Raji (cell line): ENCODE data around the gene NACA.

Experiments
- POLR2A ChIP-seq: IDR thresholded peaks from 2 replicates; pipeline ENCODE4 v1.6.1; 2011; ENCODE audit warnings: low read depth, low read length, control low read depth; ENCODE audit not compliant: insufficient read depth

The NACA gene

DNA sequence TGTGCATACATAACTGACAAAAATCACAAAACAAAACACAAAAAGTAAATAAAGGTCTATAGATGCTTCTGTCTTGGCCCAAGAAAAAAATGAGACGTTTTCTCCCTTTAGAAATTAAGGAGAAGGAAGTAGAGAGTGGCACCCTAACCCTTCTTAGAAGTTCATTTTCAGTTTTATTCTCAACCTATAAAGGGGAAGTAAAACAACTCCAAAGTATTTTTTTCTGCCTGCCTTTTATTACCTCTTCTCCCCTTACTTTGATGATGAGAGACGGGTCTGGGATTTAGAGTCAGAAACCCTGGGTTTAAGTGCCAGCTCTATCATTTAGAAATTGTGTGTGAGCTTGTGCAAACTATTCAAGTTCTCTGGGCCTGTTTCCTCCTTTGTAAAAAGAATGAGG is 24.3 kb upstream of the NACA start:
- no peak for TF ChIP-seq POLR2A

DNA sequence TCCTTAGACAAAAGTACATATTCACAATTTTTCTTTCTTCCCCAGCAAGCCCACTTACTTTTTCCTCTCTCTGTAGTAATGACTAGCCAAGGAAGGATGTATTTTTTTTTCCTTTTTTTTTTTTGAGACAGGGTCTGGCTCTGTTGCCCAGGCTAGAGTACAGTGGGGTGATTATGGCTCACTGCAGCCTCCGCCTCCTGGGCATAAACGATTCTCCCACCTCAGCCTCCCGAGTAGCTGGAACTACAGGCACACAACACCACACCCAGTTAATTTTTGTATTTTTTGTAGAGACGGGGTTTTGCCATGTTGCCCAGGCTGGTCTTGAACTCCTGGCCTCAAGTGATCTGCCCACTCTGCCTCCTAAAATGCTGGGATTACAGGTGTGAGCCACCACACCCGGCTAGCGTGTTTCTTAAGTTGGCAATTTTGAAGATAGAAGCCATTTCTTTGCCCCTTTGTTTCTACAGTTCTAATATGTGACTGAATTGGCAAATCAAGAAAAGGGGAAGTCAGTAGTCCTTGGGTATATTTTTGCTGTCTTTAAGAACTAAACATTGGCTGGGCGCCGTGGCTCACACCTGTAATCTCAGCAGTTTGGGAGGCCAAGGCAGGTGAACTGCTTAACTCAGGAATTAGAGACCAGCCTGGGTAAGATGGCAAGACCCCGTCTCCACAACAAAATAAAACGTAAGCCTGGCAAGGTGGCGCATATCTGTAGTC is 3.2 kb upstream of the NACA start:
- TF ChIP-seq POLR2A, result no peak

DNA sequence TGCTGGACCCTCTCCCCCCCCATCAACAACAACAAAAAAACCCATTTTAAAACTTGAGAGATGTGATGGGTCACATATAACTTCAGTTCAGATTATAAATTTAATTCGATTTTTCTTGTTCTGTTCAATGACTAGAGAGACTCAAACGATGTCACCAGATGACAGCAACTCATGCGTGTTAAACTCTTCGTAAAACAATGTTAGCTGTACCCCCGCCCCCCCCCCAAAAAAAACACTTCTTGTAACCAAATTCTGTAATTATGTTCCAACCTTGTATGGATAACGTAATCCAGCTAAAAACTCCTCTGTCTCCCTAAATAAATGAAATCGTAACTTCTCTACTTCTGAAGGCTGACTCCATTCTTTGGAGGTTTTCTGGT is 614 bp upstream of the NACA start:
- TF ChIP-seq POLR2A, result no peak

DNA sequence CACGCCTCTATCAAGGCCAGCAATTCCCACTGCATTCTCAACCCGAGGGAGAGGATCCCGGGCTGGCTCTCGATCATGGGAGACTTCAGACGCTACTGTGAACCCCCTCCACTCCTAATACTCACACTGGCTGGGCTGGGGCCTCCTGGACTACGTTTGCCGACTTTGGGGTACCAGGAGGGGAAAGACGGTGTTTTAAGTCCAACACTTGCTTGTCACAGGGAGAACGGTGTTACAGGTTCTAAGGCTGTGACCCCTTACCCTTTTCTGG is 463 bp downstream of the NACA start:
- TF ChIP-seq POLR2A, result no peak

DNA sequence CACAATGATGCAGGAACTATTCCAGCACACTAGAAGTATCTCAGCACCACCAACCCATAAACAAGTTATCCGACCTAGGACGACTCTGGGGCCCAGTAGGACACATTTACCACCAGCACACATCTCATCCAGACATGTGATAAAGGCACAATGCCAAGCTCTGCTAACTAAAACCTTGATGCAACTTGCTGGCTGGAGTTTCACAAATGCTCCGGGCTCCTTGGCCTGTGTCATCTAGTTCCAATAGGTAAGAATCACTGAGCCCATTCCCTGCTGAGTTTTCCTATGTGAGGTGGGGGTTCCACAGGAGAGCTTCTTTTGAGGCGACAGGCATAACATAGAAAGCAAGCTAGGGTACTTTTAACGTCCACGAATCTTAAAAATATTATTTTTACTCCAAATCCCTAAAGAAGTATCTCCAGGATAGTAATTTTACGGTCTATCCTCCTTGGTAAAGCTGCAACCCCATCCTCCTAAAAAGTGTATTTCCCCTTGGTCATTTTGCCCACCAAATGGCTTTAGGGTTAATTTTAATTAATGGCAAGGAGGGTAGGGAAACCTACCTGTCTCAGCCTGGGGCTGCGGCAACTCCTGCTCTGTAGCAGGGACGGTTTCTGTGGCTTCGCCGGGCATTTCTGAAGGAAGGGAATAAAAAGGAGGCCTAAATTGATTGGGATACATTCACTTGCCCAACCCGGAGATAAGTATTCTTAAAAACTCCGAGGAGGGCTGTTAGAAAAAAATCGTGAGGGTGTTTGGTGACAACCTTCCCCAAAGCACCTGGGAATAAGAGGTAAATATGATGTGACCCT is 1.0 kb downstream of the NACA start:
- TF ChIP-seq POLR2A, result no peak

DNA sequence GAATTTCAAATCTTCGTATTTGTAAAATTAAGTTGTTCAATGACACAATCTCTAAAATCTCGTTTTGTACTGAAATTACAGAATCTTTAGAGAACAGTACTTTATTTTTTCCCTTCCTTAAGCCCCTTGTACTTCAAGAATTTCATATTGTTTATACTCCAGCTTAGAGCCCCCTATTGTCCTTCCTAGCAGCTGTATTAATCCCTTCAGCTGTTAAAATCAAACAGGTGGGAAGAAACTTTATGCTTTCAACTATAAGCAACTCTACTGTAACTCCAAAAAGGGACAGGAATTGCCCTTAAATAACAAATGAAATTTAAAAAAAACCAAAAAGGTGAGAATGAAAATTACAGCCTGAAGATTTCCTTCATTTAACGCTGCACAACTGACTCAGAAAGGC is 1.7 kb downstream of the NACA start:
- TF ChIP-seq POLR2A, result no peak

DNA sequence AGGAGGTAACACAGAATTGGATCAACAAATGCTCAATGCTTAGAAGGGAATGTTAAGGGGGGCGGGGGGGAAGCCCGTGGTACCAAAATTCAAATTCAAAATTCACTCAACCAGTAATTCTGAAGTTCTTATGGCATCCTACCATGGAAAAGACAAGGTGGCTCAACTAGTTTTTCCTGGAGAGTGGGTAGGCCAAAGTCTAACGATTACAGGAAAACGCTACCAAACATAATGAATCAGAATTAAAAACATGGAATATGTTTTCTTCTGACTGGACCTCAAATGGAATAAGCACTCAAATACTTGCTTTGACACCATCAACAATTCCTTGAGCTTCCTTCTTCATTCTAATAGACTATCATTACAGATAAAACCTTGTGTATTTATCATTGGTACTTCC is 2.3 kb downstream of the NACA start:
- no peak for TF ChIP-seq POLR2A

DNA sequence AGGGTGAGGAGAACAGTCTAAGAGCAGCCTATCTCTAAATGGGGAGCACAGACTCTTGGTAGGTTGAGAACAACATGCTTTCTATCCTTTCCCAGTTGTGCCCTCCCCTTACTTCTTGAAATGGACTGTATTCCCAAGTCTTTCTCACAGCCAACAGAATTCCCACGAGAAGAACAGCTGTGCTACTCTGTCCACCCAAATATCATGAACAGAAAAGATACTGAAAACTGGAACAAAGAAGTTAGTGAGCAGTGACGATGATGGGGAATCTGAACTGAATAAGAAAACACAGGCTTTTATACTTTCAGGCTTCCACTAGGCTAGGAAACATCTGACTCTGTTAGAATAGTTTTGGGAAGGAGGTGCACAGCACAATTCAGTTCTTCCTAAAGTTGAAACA is 3.4 kb downstream of the NACA start:
- no peak for TF ChIP-seq POLR2A

DNA sequence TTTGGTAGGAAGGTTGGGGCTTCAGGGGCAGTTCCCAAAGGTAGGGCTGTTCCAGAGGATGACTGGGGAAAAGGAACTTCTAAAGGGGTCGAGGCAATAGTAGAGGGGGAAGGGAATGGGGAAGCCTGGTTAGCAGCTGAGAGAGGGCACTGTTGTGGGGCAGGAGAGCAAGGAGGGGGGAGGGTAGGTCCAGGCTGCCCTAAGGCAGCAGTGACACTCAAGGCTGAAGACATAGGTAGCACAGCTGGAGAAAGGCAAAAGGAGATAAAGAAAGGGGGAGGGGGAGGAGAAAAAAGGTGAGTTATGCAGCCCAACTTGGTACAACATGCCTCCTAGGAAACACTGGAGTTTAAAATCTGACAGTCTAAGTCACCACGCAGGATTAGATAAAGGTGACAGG is 3.9 kb downstream of the NACA start:
- TF ChIP-seq POLR2A, result no peak

DNA sequence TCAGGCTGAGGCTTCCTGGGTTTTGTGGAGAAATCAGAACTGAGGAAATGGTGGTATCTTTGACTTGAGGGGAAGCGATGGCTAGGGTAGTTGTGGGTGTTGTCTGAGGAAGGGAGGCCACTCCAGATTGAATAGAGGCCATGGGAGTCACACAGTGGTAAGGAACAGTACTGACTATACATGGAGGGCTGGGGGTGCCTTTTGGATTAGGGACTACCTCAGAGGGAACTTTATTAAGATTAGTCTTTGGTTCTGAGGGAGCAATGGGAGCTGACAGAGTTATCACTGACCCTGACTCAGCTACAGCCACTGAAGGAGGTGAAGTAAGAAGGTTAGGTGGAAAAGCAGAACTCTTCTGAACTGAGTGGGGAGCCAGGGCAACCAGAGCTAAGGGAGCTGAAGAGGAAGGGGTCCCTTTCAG is 4.4 kb downstream of the NACA start:
- no peak for TF ChIP-seq POLR2A

DNA sequence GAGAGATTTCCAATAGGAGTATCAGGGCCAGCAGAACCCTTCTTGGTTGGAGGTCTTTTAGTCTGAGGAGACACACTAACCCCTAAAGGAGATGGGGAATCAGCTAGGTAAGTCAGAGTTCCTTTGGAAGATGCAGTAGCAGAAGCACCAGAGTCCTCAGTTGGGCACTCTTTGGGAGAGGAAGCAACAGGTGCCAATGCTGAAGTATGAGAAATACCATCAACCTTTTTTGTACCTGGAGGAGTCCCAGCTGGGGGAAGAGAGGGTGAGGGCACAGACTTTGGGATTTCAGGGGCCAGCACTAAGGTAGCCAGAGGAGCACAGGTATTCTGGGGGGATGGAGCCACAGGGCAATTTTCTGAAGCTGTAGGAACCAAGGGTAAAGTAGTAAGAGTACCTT is 6.0 kb downstream of the NACA start:
- TF ChIP-seq POLR2A, result no peak

DNA sequence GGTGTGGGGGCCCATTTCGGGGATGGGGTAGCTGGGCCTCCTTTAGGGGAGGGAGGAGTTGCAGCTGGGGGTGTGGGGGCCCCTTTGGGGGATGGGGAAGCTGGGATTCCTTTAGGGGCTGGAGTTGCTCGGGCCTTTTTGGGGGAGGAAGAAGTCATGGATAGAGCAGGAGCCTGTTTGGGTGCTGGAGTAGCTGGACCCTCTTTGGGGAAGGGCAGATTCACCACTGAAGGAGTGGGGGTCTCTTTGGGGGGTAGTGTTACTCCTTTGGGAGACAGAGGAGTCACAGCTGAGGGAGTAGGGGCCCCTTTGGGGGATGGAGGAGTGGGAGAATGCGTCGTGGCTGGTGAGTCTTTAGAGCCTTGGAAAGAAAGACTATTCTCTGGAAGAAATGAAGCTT is 6.5 kb downstream of the NACA start:
- TF ChIP-seq POLR2A, result no peak

DNA sequence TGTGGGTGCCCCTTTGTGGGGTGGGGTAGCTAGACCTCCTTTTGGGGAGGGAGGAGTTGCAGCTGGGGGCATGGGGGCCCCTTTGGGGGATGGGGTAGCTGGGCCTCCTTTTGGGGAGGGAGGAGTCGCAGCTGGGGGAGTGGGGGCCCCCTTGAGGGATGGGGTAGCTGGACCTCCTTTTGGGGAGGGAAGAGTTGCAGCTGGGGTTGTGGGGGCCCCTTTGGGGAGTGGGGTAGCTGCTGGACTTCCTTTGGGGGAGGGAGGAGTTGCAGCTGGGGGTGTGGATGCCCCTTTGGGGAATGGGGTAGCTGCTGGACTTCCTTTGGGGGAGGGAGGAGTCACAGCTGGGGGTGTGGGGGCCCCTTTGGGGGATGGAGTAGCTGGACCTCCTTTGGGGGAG is 7.0 kb downstream of the NACA start:
- TF ChIP-seq POLR2A, result no peak

DNA sequence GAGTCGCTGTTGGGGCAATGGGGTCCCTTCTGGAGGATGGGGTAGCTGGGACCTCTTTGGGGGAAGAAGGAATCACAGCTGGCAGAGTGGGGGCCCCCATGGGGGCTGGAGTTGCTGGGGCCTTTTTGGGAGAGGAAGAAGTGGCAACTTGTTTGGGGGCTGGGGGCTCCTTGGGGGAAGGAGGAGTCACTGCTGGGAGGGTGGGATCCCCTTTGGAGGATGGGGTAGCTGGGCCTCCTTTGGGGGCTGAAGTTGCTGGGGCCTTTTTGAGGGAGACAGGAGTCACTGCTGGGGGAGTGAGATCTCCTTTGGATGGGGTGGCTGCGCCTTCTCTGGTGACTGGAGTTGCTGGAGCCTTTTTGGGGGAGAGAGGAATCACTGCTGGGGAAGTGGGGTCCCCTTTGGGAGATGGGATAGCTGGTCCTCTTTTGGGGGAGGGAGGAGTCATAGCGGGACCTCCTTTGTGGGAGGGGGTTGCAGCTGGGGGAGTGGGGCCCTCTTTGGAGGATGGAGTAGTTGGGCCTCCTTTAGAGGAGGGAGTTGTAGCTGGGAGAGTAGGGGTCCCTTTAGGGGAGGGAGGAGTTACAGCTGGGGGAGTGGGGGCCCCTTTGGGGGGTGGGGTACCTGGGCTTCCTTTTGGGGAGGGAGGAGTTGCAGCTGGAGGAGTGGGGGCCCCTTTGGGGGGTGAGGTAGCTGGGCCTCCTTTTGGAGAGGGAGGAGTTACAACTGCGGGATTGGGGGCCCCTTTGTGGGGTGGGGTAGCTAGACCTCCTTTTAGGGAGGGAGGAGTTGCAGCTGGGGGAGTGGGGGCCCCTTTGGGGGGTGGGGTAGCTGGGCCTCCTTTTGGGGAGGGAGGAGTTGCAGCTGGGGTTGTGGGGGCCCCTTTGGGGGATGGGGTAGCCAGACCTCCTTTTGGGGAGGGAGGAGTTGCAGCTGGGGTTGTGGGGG is 7.9 kb downstream of the NACA start:
- no peak for TF ChIP-seq POLR2A

DNA sequence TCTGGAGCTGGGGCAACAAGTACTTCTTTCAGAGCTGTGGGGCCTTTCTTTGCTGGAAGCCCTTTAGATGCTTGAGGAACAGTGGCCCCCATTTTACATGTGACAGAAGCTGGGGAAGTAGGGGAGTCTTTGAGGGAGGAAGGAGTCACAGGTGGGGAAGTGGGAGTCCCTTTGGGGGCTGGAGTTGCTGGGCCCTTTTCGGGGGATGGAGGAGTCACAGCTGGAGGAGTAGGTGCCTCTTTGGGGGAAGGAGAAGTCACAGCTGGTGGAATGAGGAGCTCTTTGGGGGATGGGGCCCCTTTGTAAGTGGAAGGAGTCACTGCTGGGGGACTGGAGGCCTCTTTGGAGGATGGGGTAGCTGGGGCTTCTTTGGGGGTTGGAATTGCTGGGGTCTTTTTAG is 8.6 kb downstream of the NACA start:
- TF ChIP-seq POLR2A, result no peak

DNA sequence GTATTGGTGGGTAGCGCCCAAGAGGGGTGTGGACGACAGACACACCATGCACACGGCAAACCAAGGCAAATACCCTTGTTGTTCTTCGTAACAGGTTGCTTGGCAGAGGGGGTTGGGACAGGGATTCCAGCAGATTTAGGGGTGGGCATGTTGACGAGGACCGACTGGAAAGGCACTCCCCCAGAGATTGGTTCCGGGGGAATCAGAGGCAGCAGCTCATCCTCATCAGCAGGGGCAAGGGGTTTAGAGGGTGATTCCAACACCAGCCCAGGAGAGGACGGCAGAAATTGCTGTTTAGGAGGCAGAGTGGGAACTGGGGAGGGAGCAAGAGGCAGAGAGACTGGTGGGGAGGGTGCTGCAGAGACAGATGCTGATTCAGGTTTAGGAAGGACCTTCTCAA is 9.3 kb downstream of the NACA start:
- TF ChIP-seq POLR2A, result no peak
